ENCODE data around the gene ITGAD.

DNA sequence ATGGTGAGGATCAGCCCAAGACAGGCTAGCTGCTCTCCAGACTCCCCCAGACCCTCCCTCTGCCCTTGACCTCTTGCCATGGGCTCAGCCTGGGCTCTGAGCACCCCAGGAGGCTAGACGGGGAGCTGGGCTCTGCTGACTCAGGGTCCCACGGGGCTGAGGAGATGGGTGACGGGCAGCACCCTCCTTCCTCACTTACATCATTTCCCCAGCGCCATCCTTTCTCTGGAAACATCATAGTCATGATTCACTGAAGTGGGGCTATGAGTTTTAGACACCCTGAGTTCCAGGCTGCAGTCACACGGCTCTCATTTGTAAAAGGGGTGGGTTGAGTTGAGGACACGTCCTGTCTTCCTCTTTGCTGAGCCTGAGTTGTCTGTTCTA is 41.2 kb upstream of the ITGAD start:
- TF ChIP-seq, protein P1, sequence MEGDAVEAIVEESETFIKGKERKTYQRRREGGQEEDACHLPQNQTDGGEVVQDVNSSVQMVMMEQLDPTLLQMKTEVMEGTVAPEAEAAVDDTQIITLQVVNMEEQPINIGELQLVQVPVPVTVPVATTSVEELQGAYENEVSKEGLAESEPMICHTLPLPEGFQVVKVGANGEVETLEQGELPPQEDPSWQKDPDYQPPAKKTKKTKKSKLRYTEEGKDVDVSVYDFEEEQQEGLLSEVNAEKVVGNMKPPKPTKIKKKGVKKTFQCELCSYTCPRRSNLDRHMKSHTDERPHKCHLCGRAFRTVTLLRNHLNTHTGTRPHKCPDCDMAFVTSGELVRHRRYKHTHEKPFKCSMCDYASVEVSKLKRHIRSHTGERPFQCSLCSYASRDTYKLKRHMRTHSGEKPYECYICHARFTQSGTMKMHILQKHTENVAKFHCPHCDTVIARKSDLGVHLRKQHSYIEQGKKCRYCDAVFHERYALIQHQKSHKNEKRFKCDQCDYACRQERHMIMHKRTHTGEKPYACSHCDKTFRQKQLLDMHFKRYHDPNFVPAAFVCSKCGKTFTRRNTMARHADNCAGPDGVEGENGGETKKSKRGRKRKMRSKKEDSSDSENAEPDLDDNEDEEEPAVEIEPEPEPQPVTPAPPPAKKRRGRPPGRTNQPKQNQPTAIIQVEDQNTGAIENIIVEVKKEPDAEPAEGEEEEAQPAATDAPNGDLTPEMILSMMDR (IDR thresholded peaks at IDR 0.05; ENCODE audit: insufficient read depth, low read depth, low read length) = no peak
- TF ChIP-seq EZH2 (IDR thresholded peaks at IDR 0.05; ENCODE audit: insufficient read depth, low read length) = no peak

All from astrocyte (in vitro differentiated cells and primary cell).